ENCODE data around the gene CALML3.
A peak's percentile ranks its signal among the peaks of the same experiment; 100 is the strongest.
"Not testable (repeated sequence)": the region's sequence is repeated elsewhere in the genome, so short reads cannot be mapped to it uniquely, and the experiment has no call there.

CALML3 gene

DNA sequence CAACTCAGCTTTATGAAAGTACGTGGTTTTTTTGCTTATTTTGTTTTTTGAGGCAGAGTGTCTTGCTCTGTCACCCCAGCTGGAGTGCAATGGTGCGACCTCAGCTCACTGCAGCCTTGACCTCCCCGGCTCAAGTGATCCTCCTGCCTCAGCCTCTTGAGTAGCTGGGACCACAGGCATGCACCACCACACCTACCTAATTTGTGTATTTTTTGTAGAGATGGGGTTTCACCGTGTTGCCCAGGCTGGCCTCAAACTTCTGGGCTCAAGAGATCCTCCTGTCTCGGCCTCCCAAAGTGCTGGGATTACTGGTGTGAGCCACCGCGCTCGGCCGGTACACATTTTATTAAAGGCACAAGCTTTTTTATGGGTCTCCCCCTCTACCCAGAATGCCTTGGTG, 34.3 kb downstream of the CALML3 start:
- DNase-seq = not testable (repeated sequence)

GRCh38 chr10:5559642-5560141, 34.9 kb downstream of the CALML3 start:
- no peak for DNase-seq

GRCh38 chr10:5560142-5560816, 35.5 kb downstream of the CALML3 start:
- DNase-seq = peak; percentile 33

GRCh38 chr10:5560817-5561703, 36.3 kb downstream of the CALML3 start:
- DNase-seq = no peak

DNA sequence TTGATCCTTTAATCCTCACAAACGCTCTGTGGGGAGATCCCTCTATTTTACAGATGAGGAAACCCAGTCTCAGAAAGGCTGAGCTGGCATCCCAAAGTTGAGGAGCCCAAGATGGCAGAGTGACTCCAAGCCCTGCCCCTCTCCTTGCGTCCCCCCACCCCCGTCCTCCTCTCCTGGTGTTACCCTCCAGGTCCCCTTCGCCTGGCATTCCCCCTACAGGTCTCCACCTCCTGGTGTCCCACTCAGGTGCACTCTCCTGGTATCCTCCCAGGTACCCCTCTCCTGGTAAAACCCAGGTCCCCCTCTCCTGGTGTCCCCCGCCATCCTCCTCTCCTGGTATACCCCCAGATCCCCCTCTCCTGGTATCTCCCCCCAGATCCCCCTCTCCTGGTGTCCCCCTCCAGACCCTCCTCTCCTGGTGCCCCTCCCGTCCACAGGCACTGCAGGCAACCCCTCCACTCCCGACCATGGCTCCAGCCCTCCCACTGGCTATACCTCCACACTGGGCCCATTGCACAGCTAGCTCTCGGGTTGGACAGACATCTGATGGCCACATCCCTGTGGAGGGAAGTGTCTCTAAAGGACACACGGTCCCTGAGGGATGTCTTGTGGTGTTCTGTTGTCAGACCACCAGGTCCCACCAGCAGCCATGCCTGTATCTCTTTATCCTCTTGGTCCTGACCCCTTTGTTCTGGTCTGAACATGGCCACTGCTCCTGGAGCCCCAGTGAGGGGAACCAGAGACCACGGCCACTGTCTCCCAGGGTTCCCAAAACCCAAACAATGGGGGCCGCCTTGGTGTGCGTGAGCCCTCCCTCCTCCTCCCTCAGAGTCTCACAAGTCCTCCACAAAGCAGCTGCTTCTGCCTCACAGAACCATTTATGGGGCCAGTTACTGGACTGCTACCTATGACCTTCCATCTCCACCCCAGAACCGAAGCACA, 37.2 kb downstream of the CALML3 start:
- no peak for DNase-seq

DNA sequence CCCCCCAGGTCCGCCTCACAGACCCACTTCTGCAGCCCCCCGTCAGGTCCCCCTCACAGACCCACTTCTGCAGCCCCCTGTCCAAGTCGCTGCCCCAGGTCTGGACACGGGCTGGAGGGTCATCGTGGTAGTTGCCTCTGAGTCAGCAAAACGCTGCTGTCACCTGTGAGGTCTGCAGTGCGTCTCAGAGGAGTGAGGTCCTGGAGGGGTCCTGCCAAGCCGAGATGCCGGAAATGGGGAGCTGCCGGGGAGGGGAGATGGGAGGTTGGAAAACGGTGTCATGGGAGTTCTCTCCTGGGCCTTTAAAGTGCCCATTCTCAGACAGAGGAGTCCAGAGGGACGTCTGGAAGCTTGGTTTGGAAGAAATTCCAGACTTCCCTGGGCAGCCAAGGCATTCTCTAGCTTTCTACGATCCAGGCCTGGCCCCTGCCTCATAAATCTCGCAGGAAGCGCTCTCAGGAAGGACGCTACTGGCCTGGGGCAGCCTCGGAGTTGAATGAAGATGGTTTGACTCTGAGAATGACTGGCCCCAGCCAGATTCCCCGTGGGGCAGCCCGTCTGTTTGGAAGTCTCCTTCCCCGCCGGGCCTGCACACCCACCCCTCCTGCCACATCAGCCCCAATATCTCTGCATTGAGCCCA, 38.7 kb downstream of the CALML3 start:
- DNase-seq = no peak

GRCh38 chr10:5563991-5564536, 39.3 kb downstream of the CALML3 start:
- peak; percentile 42 for DNase-seq

DNA sequence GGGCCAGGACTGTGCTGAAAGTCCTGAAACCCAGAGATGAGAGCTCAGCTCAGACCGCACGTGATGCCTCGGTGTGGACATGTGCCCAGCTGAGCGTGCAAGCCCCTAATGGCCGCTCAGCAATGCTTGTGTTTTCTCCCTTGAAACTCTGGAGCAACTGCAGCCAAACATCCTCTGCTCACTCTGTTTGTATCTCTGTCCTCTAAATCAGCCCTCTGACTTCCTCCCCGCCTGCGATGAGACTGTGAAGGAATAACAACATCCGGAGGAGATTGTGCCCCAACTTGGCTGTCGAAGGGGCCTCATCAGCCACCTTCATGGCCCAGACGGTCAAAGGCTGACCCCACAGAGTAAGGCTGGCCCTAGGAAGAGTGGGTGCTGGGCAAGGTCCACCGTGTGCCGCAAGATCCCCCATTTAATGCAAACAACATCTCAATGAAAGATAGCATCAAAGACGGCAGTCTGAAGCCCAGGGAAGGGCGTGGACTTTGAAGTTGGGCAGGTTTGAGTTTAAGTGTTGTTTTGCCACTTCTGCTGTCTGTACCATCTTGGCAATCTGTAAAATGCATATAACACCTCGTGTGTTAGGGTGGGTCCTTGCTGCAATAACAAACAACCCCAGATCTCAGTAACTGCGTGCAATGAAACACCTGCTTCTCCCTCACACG, 39.9 kb downstream of the CALML3 start:
- no peak for DNase-seq

- DNase-seq = no peak
These were observed 40.4 kb downstream of the CALML3 start for GRCh38 chr10:5565205-5565545.

GRCh38 chr10:5565671-5566581, 41.2 kb downstream of the CALML3 start:
- no peak for DNase-seq

DNA sequence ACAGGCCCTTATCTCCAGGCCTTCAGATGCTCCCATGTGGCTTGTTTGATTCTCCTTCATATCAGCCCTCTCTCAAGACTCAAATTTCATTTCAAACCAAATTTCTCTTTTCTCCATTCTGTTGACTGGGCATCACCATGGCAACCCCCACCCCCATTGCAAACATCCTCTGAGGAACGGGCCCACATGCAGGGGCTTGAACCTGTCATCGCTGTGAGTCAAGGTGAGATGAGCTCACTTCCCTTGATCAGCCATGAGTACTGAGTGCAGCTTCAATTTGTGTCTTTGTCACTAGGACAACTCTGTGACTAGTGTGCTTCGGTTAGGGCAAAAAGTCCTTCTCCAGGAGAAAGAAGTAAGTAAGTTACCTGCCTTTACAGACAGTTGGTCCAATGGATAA, 41.9 kb downstream of the CALML3 start:
- peak; percentile 42 for DNase-seq

DNA sequence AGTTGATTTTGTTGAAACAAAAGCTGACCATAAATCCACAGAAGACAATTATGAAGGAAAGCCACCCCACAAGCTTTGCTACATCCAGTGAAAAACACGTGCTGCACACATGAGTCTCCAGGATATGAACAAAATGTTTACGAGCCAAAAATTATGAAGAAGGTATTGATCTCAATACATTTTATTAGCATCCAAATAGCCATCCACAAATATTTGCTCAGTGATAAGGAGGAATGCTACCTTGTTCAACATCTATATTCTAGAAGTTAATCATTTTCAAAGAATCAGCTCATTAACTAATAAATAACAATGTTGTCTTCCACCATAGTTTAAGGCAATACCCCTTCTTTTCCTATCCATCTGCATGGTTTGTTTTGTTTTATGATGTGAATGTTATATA, 42.7 kb downstream of the CALML3 start:
- DNase-seq = no peak

- no peak for DNase-seq
These were observed 44.2 kb downstream of the CALML3 start for GRCh38 chr10:5568984-5569383.

DNA sequence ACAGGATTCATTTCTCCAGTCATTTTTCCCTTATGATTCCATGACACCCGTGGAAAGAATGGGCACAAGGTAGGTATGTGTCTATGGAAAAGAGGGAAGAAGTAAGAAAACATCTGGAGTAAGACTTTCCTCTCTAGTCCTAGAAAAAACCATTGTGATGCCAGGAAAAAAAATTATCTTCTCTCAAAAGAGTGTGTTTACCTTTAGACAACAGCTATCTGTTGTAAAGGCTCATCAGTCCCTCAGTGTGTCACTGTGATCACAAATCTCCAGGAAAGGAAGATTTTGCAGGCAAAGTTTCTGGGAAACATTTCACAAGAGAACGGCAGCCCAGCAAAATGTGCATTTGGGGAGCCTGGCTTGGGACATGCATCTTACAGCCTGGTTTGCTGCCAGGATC, 44.8 kb downstream of the CALML3 start:
- no peak for DNase-seq

GRCh38 chr10:5570007-5570655, 45.4 kb downstream of the CALML3 start:
- no peak for DNase-seq

DNA sequence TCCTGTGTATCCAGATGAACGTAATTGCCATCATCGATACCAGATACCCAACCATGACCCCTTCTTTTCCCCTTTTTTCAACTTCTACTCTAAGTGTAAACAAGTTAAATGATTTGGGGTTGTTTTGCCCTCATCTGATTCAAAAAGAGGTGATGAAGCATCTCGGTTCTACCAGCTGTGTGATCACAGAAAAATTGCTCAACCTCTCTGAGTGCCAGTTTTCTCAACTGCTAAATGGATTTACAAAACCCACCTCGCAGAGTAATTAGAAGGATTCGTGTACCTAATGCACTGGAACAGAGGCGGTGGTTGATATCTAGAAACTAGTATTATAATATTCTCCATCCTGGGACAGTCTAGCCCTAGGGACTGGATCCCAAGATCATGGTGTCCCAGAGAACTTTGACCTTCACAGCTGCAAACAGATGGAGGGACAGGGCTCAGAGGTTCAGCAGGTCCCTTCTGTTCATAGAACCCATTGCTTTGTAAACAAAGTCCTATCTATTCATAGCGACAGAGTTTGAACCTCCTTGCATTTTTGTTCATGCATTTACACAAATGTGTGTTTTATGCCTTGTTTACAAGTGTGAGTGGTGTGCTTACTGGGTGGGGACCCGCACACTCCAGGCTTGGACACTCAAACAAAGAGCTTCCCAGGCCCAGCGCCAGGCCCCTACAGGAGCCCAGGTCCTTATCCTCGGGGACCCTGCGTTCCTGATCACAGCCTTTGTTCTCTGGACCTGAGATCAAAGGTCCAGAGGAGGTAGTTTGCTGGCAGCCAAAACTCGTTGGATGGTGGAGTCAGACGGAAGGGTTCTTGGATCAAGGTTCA, 46.4 kb downstream of the CALML3 start:
- no peak for DNase-seq

- DNase-seq = no peak
These were observed 47.1 kb downstream of the CALML3 start for GRCh38 chr10:5571826-5572225.

DNA sequence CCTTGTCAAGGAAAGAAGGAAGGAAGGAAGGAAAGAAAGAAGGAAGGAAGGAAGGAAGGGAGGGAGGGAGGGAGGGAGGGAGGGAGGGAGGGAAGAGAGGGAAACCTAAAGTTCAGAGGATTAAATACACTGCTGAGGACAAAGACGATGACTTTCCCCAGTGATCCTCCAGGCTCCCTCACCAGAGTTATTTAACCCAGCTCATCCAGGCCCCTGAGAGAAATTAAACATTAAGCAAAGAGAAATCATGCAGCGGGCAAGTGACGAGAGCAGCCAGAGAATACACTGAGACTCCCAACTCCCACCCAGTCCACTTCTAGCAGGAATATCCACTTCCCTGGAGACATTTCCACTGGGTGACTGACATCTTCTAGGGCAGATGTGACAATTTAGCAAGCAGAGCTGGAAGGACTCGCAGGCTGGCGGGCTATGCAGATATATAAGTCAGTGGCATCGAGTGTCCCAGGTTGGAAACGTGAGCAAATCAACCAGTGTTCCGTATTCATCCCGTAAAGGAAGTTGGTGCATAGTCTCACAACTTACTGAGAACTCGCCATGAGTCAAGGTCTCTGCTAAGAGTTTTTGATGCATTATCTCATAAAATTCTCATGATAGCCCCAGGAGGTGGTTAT, 48.7 kb downstream of the CALML3 start:
- no peak for DNase-seq

Data from OCI-M1 (cell line).